HepG2 (cell line): ENCODE measurements around the gene STAB2. TPM values are rescaled to one million over a fixed set of nuclear protein-coding genes. Genes with fewer than 3 reads are reported as not detected.

Experiments used
- ATAC-seq: fragments of 200-7000 bp; cut with Tn5 transposase; 3 replicates; pipeline ENCODE4 v1.9.1; 2020; ENCODE audit warnings: mild to moderate bottlenecking, moderate library complexity
- BruUV-seq: library from RNA; stranded (reverse); fragments of 400-500 nt; replicated peaks from 2 replicates; lab custom pipeline; 2021; lab: Mats Ljungman, UMichigan
- CTCF ChIA-PET: fragments of 300-600 bp; formaldehyde crosslinking; extraction: SDS; loops from one replicate; lab custom pipeline; 2021; ENCODE audit warnings: low total read pairs, inconsistent platforms, low intra/inter-chr PET ratio; lab: Yijun Ruan, JAX
- POLR2A ChIA-PET: fragments of 350-600 bp; sonication (Branson Sonifier 250); formaldehyde crosslinking; loops from one replicate; lab custom pipeline; 2020; ENCODE audit warnings: antibody characterized with exemption, inconsistent platforms; lab: Yijun Ruan, JAX
- DNase-seq: peaks from one replicate; pipeline ENCODE4 v3.0.0-alpha.2; 2015; ENCODE audit warnings: low spot score
- FAIRE-seq: peaks from 3 replicates; lab custom pipeline; 2011; peaks lifted over from hg19 to GRCh38; lab: Jason Lieb, UNC
- H2AFZ ChIP-seq: one replicate; pipeline ENCODE4 v1.6.1; 2011; ENCODE audit warnings: low read length, inconsistent platforms
- H3K27ac ChIP-seq: fragments of 300-600 bp; 3 replicates; pipeline ENCODE4 v1.8.0; 2011; ENCODE audit warnings: mixed run types, mild to moderate bottlenecking, mixed read lengths, low read length, inconsistent platforms; ENCODE audit not compliant: insufficient read depth; ENCODE audit errors: extremely low read length
- H3K27me3 ChIP-seq, 2 experiments: fragments of 200-600 bp in 1 of 2; 2 replicates in 1 of 2; 3 replicates in 1 of 2; pipeline versions ENCODE4 v1.6.0 to v1.8.0; 2011; ENCODE audit warnings: low read length in 2 of 2, mild to moderate bottlenecking in 2 of 2, moderate library complexity in 2 of 2, inconsistent platforms in 1 of 2; ENCODE audit not compliant: insufficient read depth in 2 of 2, control insufficient read depth in 1 of 2
- H3K36me3 ChIP-seq, 2 experiments: fragments of 200-600 bp in 1 of 2; replicated peaks in 1 of 2; 2 replicates in 1 of 2; 3 replicates in 1 of 2; pipeline versions ENCODE4 v1.5.1 to v1.8.0; 2011; ENCODE audit warnings: low read length in 2 of 2, inconsistent platforms in 1 of 2; ENCODE audit not compliant: insufficient read depth in 2 of 2, control insufficient read depth in 1 of 2
- H3K4me1 ChIP-seq: 2 replicates; pipeline ENCODE4 v1.5.1; 2012; ENCODE audit warnings: low read length, inconsistent platforms; ENCODE audit not compliant: insufficient read depth
- H3K4me2 ChIP-seq: 2 replicates; pipeline ENCODE4 v1.6.0; 2011; ENCODE audit warnings: low read depth, low read length, inconsistent platforms
- H3K4me3 ChIP-seq, 3 experiments: fragments of 200-600 bp in 1 of 3; sonication (generic), shearing (Covaris generic) in 1 of 3; replicated peaks in 1 of 3; 2 replicates each; pipeline ENCODE4 v1.5.1; 2011 to 2016; ENCODE audit warnings: low read length in 3 of 3, inconsistent platforms in 2 of 3, low read depth in 2 of 3, mild to moderate bottlenecking in 2 of 3, control low read depth in 1 of 3, mixed read lengths in 1 of 3; ENCODE audit not compliant: insufficient read depth in 1 of 3
- H3K79me2 ChIP-seq: one replicate; pipeline ENCODE4 v1.6.1; 2011; ENCODE audit warnings: low read length, inconsistent platforms; ENCODE audit not compliant: insufficient read depth
- H3K9ac ChIP-seq: 2 replicates; pipeline ENCODE4 v1.6.0; 2011; ENCODE audit warnings: mild to moderate bottlenecking, low read depth, low read length, inconsistent platforms; ENCODE audit not compliant: insufficient read depth
- H3K9me3 ChIP-seq: 2 replicates; pipeline ENCODE4 v1.5.1; 2012; ENCODE audit warnings: mild to moderate bottlenecking, low read length
- H4K20me1 ChIP-seq: 2 replicates; pipeline ENCODE4 v1.6.0; 2011; ENCODE audit warnings: inconsistent platforms, mild to moderate bottlenecking, low read length, moderate library complexity; ENCODE audit not compliant: insufficient read depth
- NCOA5 ChIP-seq: sonication (generic); formaldehyde crosslinking; IDR thresholded peaks from 2 replicates; pipeline ENCODE4 v1.4.0; 2020; ENCODE audit warnings: missing genetic modification reagents
- ZNF629 ChIP-seq: sonication (generic); formaldehyde crosslinking; conservative IDR thresholded peaks from 2 replicates; pipeline ENCODE4 v1.5.0; 2020; ENCODE audit warnings: missing genetic modification reagents
- WGBS: methylation state at CpG from one replicate; pipeline ENCODE4 v1.1.6; 2017; ENCODE audit warnings: low lambda C conversion rate; 5-methylcytosine and 5-hydroxymethylcytosine counted together
- in situ Hi-C: cut with HindIII; loops from 2 replicates; pipeline ENCODE4 v1.10.0; 2017; ENCODE audit warnings: low pct_unique_long_range_greater_than_20kb; ENCODE audit not compliant: extremely low pct_ligation_motif_present
- intact Hi-C: fragments of 100-400 bp; cut with micrococcal nuclease; formaldehyde crosslinking; loops from one replicate; pipeline ENCODE4 v1.10.0; 2022; ENCODE audit not compliant: unreplicated experiment
- polyA plus RNA-seq, 8 experiments: library from polyadenylated mRNA; depleted of rRNA in 3 of 8; stranded (reverse) in 7 of 8; unstranded in 1 of 8; fragments of >200 nt; fragmentation: Illumina TruSeq in 4 of 8; extraction: Trizol in 4 of 8; gene quantifications; 2 replicates each; pipeline versions ENCODE4 v1.2.1 to v1.2.3, GENCODE V29; 2011 to 2016; ENCODE audit warnings: low read depth in 4 of 8, missing spikeins in 1 of 8, mixed read lengths in 1 of 8; ENCODE audit not compliant: insufficient read depth in 1 of 8
- total RNA-seq, 5 experiments: library from RNA; depleted of rRNA; stranded (reverse); fragments of >200 nt; fragmentation: Illumina TruSeq; extraction: Trizol; gene quantifications; 2 replicates each; pipeline ENCODE4 v1.2.3, GENCODE V29; 2016; ENCODE audit warnings: low read depth in 1 of 5
- TF ChIP-seq, protein P1 (sequence below): sonication (generic); formaldehyde crosslinking; IDR thresholded peaks from 2 replicates; pipeline ENCODE4 v1.8.1; 2023; ENCODE audit warnings: mild to moderate bottlenecking, inconsistent platforms, moderate library complexity, missing genetic modification reagents, borderline replicate concordance

STAB2 gene
- total and polyA plus RNA-seq, 2 of the 13 experiments (the other 11 are each of a cell fraction or from before 2014, with no cell fraction given) = not detected

GRCh38 chr12:103637021-103637420 lies 49.9 kb downstream of the STAB2 start:
- 20% methylated on average over 7 of the region's 7 CpGs for WGBS
- in situ Hi-C loops = no loop called here

GRCh38 chr12:103637429-103637828 lies 50.4 kb downstream of the STAB2 start:
- ATAC-seq (no peak), FAIRE-seq (no peak), DNase-seq (no peak)
- Histone ChIP-seq H4K20me1 (no peaks in the 10 kb centered on the region), H3K27ac (no peak overlapping the region), H3K36me3 (no peaks in the 10 kb centered on the region), H3K79me2 (no peaks in the 10 kb centered on the region), H3K9me3 (no peaks in the 10 kb centered on the region), H3K4me3 (no peak overlapping the region), H3K4me1 (peaks cover 5% of the 10 kb centered on the region), H3K4me2 (no peak overlapping the region), H3K9ac (no peak overlapping the region), H2AFZ (no peak overlapping the region), H3K27me3 (peaks cover 2 to 9% of the 10 kb centered on the region in 2 experiments; a peak in 1 of 5 replicates)
- in situ Hi-C loops (no loop called here), intact Hi-C loops (no loop called here)
- 5% methylated on average over 2 of the region's 2 CpGs for WGBS
- BruUV-seq = no TSS peak
- no peak for TF ChIP-seq NCOA5 (CRISPR knock-in tag)
- peak; percentile 42; the same call in 1 of the 2 replicates for TF ChIP-seq ZNF629 (CRISPR knock-in tag)
- ChIA-PET POLR2A (no interaction called here), CTCF (no interaction called here)

More at GRCh38 chr12:103637021-103637420, 49.9 kb downstream of the STAB2 start:
- Histone ChIP-seq H3K4me2 (no peak overlapping the region), H3K79me2 (no peaks in the 10 kb centered on the region), H3K27me3 (peaks cover 2 to 9% of the 10 kb centered on the region in 2 experiments; a peak in 1 of 5 replicates), H4K20me1 (no peaks in the 10 kb centered on the region), H3K9me3 (no peaks in the 10 kb centered on the region), H3K4me1 (peaks cover 1% of the 10 kb centered on the region), H3K9ac (no peak overlapping the region), H3K4me3 (no peak overlapping the region), H2AFZ (no peak overlapping the region), H3K36me3 (no peaks in the 10 kb centered on the region), H3K27ac (no peak overlapping the region)
- no peak for DNase-seq
- no peak for FAIRE-seq
- intact Hi-C loops = no loop called here
- BruUV-seq = no TSS peak
- TF ChIP-seq, protein P1, sequence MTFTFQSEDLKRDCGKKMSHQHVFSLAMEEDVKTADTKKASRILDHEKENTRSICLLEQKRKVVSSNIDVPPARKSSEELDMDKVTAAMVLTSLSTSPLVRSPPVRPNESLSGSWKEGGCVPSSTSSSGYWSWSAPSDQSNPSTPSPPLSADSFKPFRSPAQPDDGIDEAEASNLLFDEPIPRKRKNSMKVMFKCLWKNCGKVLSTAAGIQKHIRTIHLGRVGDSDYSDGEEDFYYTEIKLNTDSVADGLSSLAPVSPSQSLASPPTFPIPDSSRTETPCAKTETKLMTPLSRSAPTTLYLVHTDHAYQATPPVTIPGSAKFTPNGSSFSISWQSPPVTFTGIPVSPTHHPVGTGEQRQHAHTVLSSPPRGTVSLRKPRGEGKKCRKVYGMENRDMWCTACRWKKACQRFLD (CRISPR knock-in tag) = no peak
- ChIA-PET POLR2A (no interaction called here), CTCF (no interaction called here)
- no peak for ATAC-seq
